Neural cell (in vitro differentiated cells): ENCODE data around the gene GDE1. TPM values are rescaled to one million over a fixed set of nuclear protein-coding genes. Genes with fewer than 3 reads are reported as not detected.

ENCODE experiments used
- H2AFZ ChIP-seq: fragments of 200-600, 300-800 bp; sonication (generic), shearing (Covaris generic); 2 replicates; pipeline ENCODE4 v1.6.0; 2014; ENCODE audit warnings: low read depth, mild to moderate bottlenecking, antibody characterized with exemption, low read length, moderate library complexity
- H3F3A ChIP-seq: fragments of 200-600 bp; shearing (Covaris generic); 2 replicates; pipeline ENCODE4 v1.6.1; 2016; ENCODE audit warnings: mild to moderate bottlenecking, moderate library complexity, mixed read lengths, antibody characterized with exemption, low read length; ENCODE audit not compliant: insufficient read depth, poor library complexity, severe bottlenecking
- H3K27ac ChIP-seq: fragments of 200-600, 300-800 bp; sonication (generic), shearing (Covaris generic); 2 replicates; pipeline ENCODE4 v1.5.1; 2014; ENCODE audit warnings: mild to moderate bottlenecking, low read length, moderate library complexity
- H3K27me3 ChIP-seq: fragments of 300-800, 200-600 bp; sonication (generic), shearing (Covaris generic); 2 replicates; pipeline ENCODE4 v1.6.0; 2014; ENCODE audit warnings: mild to moderate bottlenecking, low read depth, low read length, moderate library complexity; ENCODE audit not compliant: insufficient read depth
- H3K36me3 ChIP-seq: fragments of 300-800, 200-600 bp; sonication (generic), shearing (Covaris generic); 2 replicates; pipeline ENCODE4 v1.5.1; 2014; ENCODE audit warnings: mild to moderate bottlenecking, antibody characterized with exemption, low read length, moderate library complexity; ENCODE audit not compliant: insufficient read depth
- H3K4me2 ChIP-seq: fragments of 300-800, 200-600 bp; sonication (generic), shearing (Covaris generic); 2 replicates; pipeline ENCODE4 v1.6.0; 2014; ENCODE audit warnings: mild to moderate bottlenecking, low read length
- H3K4me3 ChIP-seq: fragments of 300-800, 200-600 bp; sonication (generic), shearing (Covaris generic); 2 replicates; pipeline ENCODE4 v1.5.1; 2014; ENCODE audit warnings: mild to moderate bottlenecking, low read length, moderate library complexity
- H3K79me2 ChIP-seq: fragments of 200-600 bp; shearing (Covaris generic); replicated peaks from 2 replicates; pipeline ENCODE4 v1.6.0; 2014; ENCODE audit warnings: mild to moderate bottlenecking, low read length, moderate library complexity; ENCODE audit not compliant: insufficient read depth
- H3K9ac ChIP-seq: fragments of 300-800, 200-600 bp; sonication (generic), shearing (Covaris generic); 2 replicates; pipeline ENCODE4 v1.6.1; 2016; ENCODE audit warnings: mild to moderate bottlenecking, low read length, mixed read lengths
- H3K9me2 ChIP-seq: fragments of 200-600 bp; shearing (Covaris generic); 2 replicates; pipeline ENCODE4 v1.6.1; 2016; ENCODE audit warnings: mild to moderate bottlenecking, low read length, mixed read lengths; ENCODE audit not compliant: insufficient read depth
- H3K9me3 ChIP-seq: fragments of 200-600, 300-800 bp; sonication (generic), shearing (Covaris generic); 2 replicates; pipeline ENCODE4 v1.6.1; 2016; ENCODE audit warnings: mild to moderate bottlenecking, mixed run types, low read length, moderate library complexity, mixed read lengths
- H4K20me1 ChIP-seq: fragments of 200-600 bp; shearing (Covaris generic); 2 replicates; pipeline ENCODE4 v1.6.1; 2016; ENCODE audit warnings: mild to moderate bottlenecking, mixed run types; ENCODE audit not compliant: insufficient read depth
- CTCF ChIP-seq: fragments of 450-650 bp; IDR thresholded peaks from 2 replicates; pipeline ENCODE4 v1.5.1; 2014; ENCODE audit warnings: antibody characterized with exemption, mild to moderate bottlenecking, moderate library complexity; ENCODE audit not compliant: poor library complexity, severe bottlenecking
- EP300 ChIP-seq: fragments of 450-650 bp; conservative IDR thresholded peaks from 2 replicates; pipeline ENCODE4 v1.6.1; 2014; ENCODE audit warnings: antibody characterized with exemption, mild to moderate bottlenecking, moderate library complexity; ENCODE audit not compliant: poor library complexity, severe bottlenecking
- EZH2 ChIP-seq: fragments of 200-600, 300-800 bp; shearing (Covaris generic), sonication (generic); IDR thresholded peaks from 2 replicates; pipeline ENCODE4 v1.6.1; 2014; ENCODE audit warnings: antibody characterized with exemption, low read length, borderline replicate concordance, mild to moderate bottlenecking; ENCODE audit not compliant: insufficient read depth, poor library complexity, severe bottlenecking
- MXI1 ChIP-seq: fragments of 450-650 bp; conservative IDR thresholded peaks from 2 replicates; pipeline ENCODE4 v1.6.1; 2014; ENCODE audit warnings: antibody characterized with exemption, mild to moderate bottlenecking; ENCODE audit not compliant: poor library complexity, severe bottlenecking
- POLR2AphosphoS5 ChIP-seq: IDR thresholded peaks from 2 replicates; pipeline ENCODE4 v1.6.1; 2012
- RAD21 ChIP-seq: fragments of 450-650 bp; conservative IDR thresholded peaks from 2 replicates; pipeline ENCODE4 v1.6.1; 2014; ENCODE audit warnings: antibody characterized with exemption, mild to moderate bottlenecking, moderate library complexity
- REST ChIP-seq: IDR thresholded peaks from 2 replicates; pipeline ENCODE4 v1.6.1; 2012; ENCODE audit warnings: borderline replicate concordance
- SMC3 ChIP-seq: fragments of 450-650 bp; conservative IDR thresholded peaks from 2 replicates; pipeline ENCODE4 v1.6.1; 2014; ENCODE audit warnings: antibody characterized with exemption, mild to moderate bottlenecking, moderate library complexity; ENCODE audit not compliant: poor library complexity
- TAF1 ChIP-seq: IDR thresholded peaks from 2 replicates; pipeline ENCODE4 v1.6.1; 2012; ENCODE audit warnings: low read depth
- polyA plus RNA-seq: library from polyadenylated mRNA; depleted of rRNA; stranded (reverse); fragments of >200 nt; gene quantifications from 2 replicates; pipeline ENCODE4 v1.2.3, GENCODE V29; 2014

GDE1 gene
- polyA plus RNA-seq, 1 donor from 2014 or later: 74.7 TPM

GRCh38 chr16:19506965-19507364 is 14.9 kb downstream of the GDE1 start:
- no peak overlapping the region for H3K4me3 ChIP-seq
- no peaks in the 10 kb centered on the region for H3K9me3 ChIP-seq
- H4K20me1 ChIP-seq: no peaks in the 10 kb centered on the region
- H3K27me3 ChIP-seq: no peaks in the 10 kb centered on the region
- H3K9ac ChIP-seq: no peak overlapping the region
- no peaks in the 10 kb centered on the region for H3F3A ChIP-seq
- H2AFZ ChIP-seq: no peak overlapping the region
- no peak for TF ChIP-seq POLR2AphosphoS5
- no peak for TF ChIP-seq RAD21
- TF ChIP-seq SMC3: no peak
- no peak for TF ChIP-seq REST
- no peak for TF ChIP-seq EP300
- TF ChIP-seq EZH2: no peak
- no peaks in the 10 kb centered on the region for H3K79me2 ChIP-seq
- H3K4me2 ChIP-seq: no peak overlapping the region
- H3K27ac ChIP-seq: no peak overlapping the region
- H3K36me3 ChIP-seq: peaks cover 13% of the 10 kb centered on the region
- no peaks in the 10 kb centered on the region for H3K9me2 ChIP-seq

GRCh38 chr16:19505600-19506303 is 16.1 kb downstream of the GDE1 start:
- H3K9me3 ChIP-seq: no peaks in the 10 kb centered on the region
- H3K9me2 ChIP-seq: no peaks in the 10 kb centered on the region
- H3K79me2 ChIP-seq: no peaks in the 10 kb centered on the region
- no peak overlapping the region for H2AFZ ChIP-seq
- H4K20me1 ChIP-seq: no peaks in the 10 kb centered on the region
- peaks cover 9% of the 10 kb centered on the region for H3K36me3 ChIP-seq
- no peak overlapping the region for H3K9ac ChIP-seq
- H3K4me3 ChIP-seq: no peak overlapping the region
- TF ChIP-seq POLR2AphosphoS5 (no peak), TAF1 (no peak), SMC3 (no peak), REST (no peak), MXI1 (no peak), EZH2 (no peak), EP300 (no peak), CTCF (no peak), RAD21 (no peak)
- no peaks in the 10 kb centered on the region for H3K27me3 ChIP-seq
- H3K27ac ChIP-seq: no peak overlapping the region
- no peaks in the 10 kb centered on the region for H3F3A ChIP-seq
- H3K4me2 ChIP-seq: no peak overlapping the region
